ENCODE measurements around the gene ZNF280C. TPM values are rescaled to one million over a fixed set of nuclear protein-coding genes. Genes with fewer than 3 reads are reported as not detected.

ZNF280C gene
- total and polyA plus RNA-seq, 9 donors: 2.0 to 8.0 (median 4.8) TPM

GRCh38 chrX:130263016-130263415 lies 5.7 kb downstream of the ZNF280C start:
- no peak overlapping the region for H3K4me3 ChIP-seq
- no peak for DNase-seq
- no peaks in the 10 kb centered on the region for H3K36me3 ChIP-seq
- no peak overlapping the region for H3K27ac ChIP-seq
- no peaks in the 10 kb centered on the region for H3K27me3 ChIP-seq
- intact Hi-C loops (cut with DNase I): no loop called here
- no peaks in the 10 kb centered on the region for H3K4me1 ChIP-seq (ENCODE audit: insufficient read depth)
- no peak for TF ChIP-seq CTCF (IDR thresholded peaks at IDR 0.05)
- TF ChIP-seq POLR2A (IDR thresholded peaks at IDR 0.05): no peak
- TF ChIP-seq EP300 (IDR thresholded peaks at IDR 0.05): no peak
- no peaks in the 10 kb centered on the region for H3K9me3 ChIP-seq

- WGBS, 3 donors: 80 to 87% (median 85%) methylated on average over 3 of the region's 3 CpGs
- H3K9me3 ChIP-seq: no peaks in the 10 kb centered on the region
- no peak overlapping the region for H3K4me3 ChIP-seq
- no peaks in the 10 kb centered on the region for H3K27me3 ChIP-seq
- H3K4me1 ChIP-seq (ENCODE audit: insufficient read depth): no peaks in the 10 kb centered on the region
- TF ChIP-seq EP300 (IDR thresholded peaks at IDR 0.05) (no peak), CTCF (IDR thresholded peaks at IDR 0.05) (no peak)
- no peak for DNase-seq
- intact Hi-C loops (cut with DNase I): no loop called here
- H3K27ac ChIP-seq: no peak overlapping the region
- no peaks in the 10 kb centered on the region for H3K36me3 ChIP-seq
Observed at GRCh38 chrX:130262231-130262630, 6.5 kb downstream of the ZNF280C start.

DNA sequence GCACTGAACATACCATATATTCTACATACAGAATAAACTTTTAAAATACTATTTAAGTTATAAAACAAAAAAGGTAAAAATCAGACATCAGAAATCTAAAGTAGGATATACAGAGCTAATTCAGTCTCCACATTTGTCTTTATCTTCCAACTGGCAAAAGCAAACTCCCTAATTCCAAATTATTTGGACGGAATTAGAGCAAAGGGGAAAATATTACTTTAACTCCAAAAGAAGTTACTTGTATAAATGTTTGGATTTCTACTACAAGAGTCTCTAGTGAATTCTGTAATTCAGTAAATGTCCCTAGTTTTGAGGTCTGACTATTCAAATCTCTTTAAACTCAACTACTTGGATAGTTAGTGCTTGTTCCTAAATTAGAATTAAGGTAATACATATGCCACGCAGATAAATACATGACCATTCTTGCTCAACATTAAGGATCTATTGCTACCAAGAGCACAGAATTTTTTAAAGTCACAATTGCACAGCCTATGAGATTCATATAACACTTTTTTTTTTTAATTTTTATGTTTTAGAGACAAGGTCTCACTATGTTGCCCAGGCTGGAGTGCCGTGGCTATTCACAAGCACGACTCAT lies 7.3 kb downstream of the ZNF280C start:
- Histone ChIP-seq H3K4me3 (no peak overlapping the region), H3K4me1 (ENCODE audit: insufficient read depth) (no peaks in the 10 kb centered on the region), H3K27ac (no peak overlapping the region), H3K27me3 (no peaks in the 10 kb centered on the region), H3K9me3 (no peaks in the 10 kb centered on the region), H3K36me3 (no peaks in the 10 kb centered on the region)
- intact Hi-C loops (cut with DNase I): no loop called here
- no peak for DNase-seq
- whole genome bisulfite sequencing, 3 donors: 46 to 55% (median 48%) methylated on average over 4 of the region's 4 CpGs
- TF ChIP-seq CTCF (IDR thresholded peaks at IDR 0.05) (no peak), POLR2A (IDR thresholded peaks at IDR 0.05) (no peak), EP300 (IDR thresholded peaks at IDR 0.05) (no peak)

DNA sequence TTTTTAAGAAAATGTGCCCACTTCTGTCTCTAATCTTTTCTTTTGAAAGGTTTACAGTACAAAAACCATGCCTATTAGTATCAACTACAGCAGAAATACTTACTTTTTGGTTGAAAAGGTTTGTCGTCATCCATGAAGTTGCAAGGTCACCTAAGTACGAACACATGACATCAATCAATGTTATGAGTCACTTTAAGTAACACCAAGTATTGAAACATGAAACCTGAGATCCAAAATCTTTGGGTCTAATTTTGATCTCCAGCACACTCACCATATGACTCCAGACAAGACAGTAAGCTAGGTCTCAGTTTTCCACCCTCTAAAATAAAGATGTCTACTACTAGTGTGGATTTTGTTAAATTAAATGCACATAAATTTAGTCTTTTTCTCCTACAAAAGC lies 8.4 kb downstream of the ZNF280C start:
- DNase-seq: no peak
- no peaks in the 10 kb centered on the region for H3K27me3 ChIP-seq
- no peaks in the 10 kb centered on the region for H3K9me3 ChIP-seq
- H3K4me3 ChIP-seq: no peak overlapping the region
- WGBS, 3 donors: 80 to 83% (median 82%) methylated on average over 2 of the region's 2 CpGs
- TF ChIP-seq POLR2A (IDR thresholded peaks at IDR 0.05) (no peak), EP300 (IDR thresholded peaks at IDR 0.05) (no peak), CTCF (IDR thresholded peaks at IDR 0.05) (no peak)
- intact Hi-C loops (cut with DNase I): no loop called here
- no peaks in the 10 kb centered on the region for H3K4me1 ChIP-seq (ENCODE audit: insufficient read depth)
- H3K27ac ChIP-seq: no peak overlapping the region
- no peaks in the 10 kb centered on the region for H3K36me3 ChIP-seq

Data from ovary (tissue), 9 donors.